KMS-11 (cell line): Measurements from ENCODE around the gene TMEM222.

Experiments
- H2AFZ ChIP-seq: fragments of 200-600 bp; sonication (generic); 2 replicates; pipeline ENCODE4 v1.6.1; 2016; ENCODE audit warnings: antibody characterized with exemption, mixed run types, low read depth
- H3K27ac ChIP-seq: fragments of 200-600 bp; sonication (generic); 2 replicates; pipeline ENCODE4 v1.6.1; 2016; ENCODE audit warnings: mild to moderate bottlenecking, mixed run types
- H3K27me3 ChIP-seq: fragments of 200-600 bp; sonication (generic); 2 replicates; pipeline ENCODE4 v1.6.1; 2017; ENCODE audit warnings: mild to moderate bottlenecking, low read depth, mixed run types, moderate library complexity; ENCODE audit not compliant: insufficient read depth
- H3K36me3 ChIP-seq: fragments of 200-600 bp; sonication (generic); 2 replicates; pipeline ENCODE4 v1.6.1; 2017; ENCODE audit warnings: mild to moderate bottlenecking, mixed run types; ENCODE audit not compliant: insufficient read depth
- H3K4me1 ChIP-seq: fragments of 200-600 bp; sonication (generic); 2 replicates; pipeline ENCODE4 v1.6.1; 2016; ENCODE audit warnings: mild to moderate bottlenecking, low read depth, mixed run types; ENCODE audit not compliant: poor library complexity, severe bottlenecking
- H3K4me2 ChIP-seq: fragments of 200-600 bp; sonication (generic); 2 replicates; pipeline ENCODE4 v1.7.0; 2016; ENCODE audit warnings: mild to moderate bottlenecking, mixed run types
- H3K4me3 ChIP-seq: fragments of 200-600 bp; sonication (generic); IDR thresholded peaks from 2 replicates; pipeline ENCODE4 v1.6.1; 2017; ENCODE audit warnings: low read depth, low read length, mixed read lengths; ENCODE audit not compliant: insufficient read depth
- H3K79me2 ChIP-seq: fragments of 200-600 bp; sonication (generic); 2 replicates; pipeline ENCODE4 v1.6.1; 2016; ENCODE audit warnings: low read depth, mixed run types; ENCODE audit not compliant: insufficient read depth
- H3K9ac ChIP-seq: fragments of 200-600 bp; sonication (generic); 2 replicates; pipeline ENCODE4 v1.6.1; 2016; ENCODE audit warnings: mild to moderate bottlenecking, mixed run types
- H4K20me1 ChIP-seq: fragments of 200-600 bp; sonication (generic); 2 replicates; pipeline ENCODE4 v1.6.1; 2016; ENCODE audit warnings: mild to moderate bottlenecking, mixed run types; ENCODE audit not compliant: insufficient read depth
- CTCF ChIP-seq: fragments of 200-600 bp; sonication (generic); conservative IDR thresholded peaks from 2 replicates; pipeline ENCODE4 v1.6.1; 2017; ENCODE audit warnings: low read depth, mild to moderate bottlenecking, antibody characterized with exemption, low read length, moderate library complexity, mixed read lengths

Gene TMEM222

GRCh38 chr1:27363766-27364695 lies 42.1 kb downstream of the TMEM222 start:
- Histone ChIP-seq H3K9ac (no peak overlapping the region), H3K4me1 (peaks cover 17% of the 10 kb centered on the region), H3K27ac (no peak overlapping the region), H4K20me1 (no peaks in the 10 kb centered on the region), H2AFZ (no peak overlapping the region), H3K27me3 (no peaks in the 10 kb centered on the region), H3K4me2 (no peak overlapping the region), H3K4me3 (no peak overlapping the region), H3K36me3 (no peaks in the 10 kb centered on the region), H3K79me2 (no peaks in the 10 kb centered on the region)
- no peak for TF ChIP-seq CTCF

- Histone ChIP-seq H3K27ac (no peak overlapping the region), H3K36me3 (no peaks in the 10 kb centered on the region), H4K20me1 (no peaks in the 10 kb centered on the region), H3K4me3 (peak overlapping the region; percentile 22), H3K4me2 (peak overlapping the region; percentile 78), H3K79me2 (no peaks in the 10 kb centered on the region), H3K9ac (no peak overlapping the region), H3K27me3 (no peaks in the 10 kb centered on the region), H3K4me1 (peaks cover 17% of the 10 kb centered on the region), H2AFZ (peak overlapping the region; percentile 100)
- TF ChIP-seq CTCF: no peak
Measured at GRCh38 chr1:27364696-27365371, 42.9 kb downstream of the TMEM222 start.

GRCh38 chr1:27365372-27366112 lies 43.6 kb downstream of the TMEM222 start:
- H3K27ac ChIP-seq: no peak overlapping the region
- no peak for TF ChIP-seq CTCF
- H3K27me3 ChIP-seq: no peaks in the 10 kb centered on the region
- H3K4me1 ChIP-seq: peaks cover 17% of the 10 kb centered on the region
- peak overlapping the region; percentile 78 for H3K4me2 ChIP-seq
- no peaks in the 10 kb centered on the region for H3K36me3 ChIP-seq
- peak overlapping the region; percentile 22 for H3K4me3 ChIP-seq
- peak overlapping the region; percentile 35; the same call in 1 of the 2 replicates for H3K9ac ChIP-seq
- no peaks in the 10 kb centered on the region for H4K20me1 ChIP-seq
- H3K79me2 ChIP-seq: no peaks in the 10 kb centered on the region
- H2AFZ ChIP-seq: peak overlapping the region; percentile 100

- H4K20me1 ChIP-seq: no peaks in the 10 kb centered on the region
- peak overlapping the region; percentile 35 for H3K4me3 ChIP-seq
- TF ChIP-seq CTCF: no peak
- H3K4me1 ChIP-seq: peaks cover 17% of the 10 kb centered on the region
- H3K36me3 ChIP-seq: no peaks in the 10 kb centered on the region
- H2AFZ ChIP-seq: peak overlapping the region; percentile 100
- no peak overlapping the region for H3K27ac ChIP-seq
- no peaks in the 10 kb centered on the region for H3K27me3 ChIP-seq
- H3K4me2 ChIP-seq: peak overlapping the region; percentile 78
- H3K79me2 ChIP-seq: no peaks in the 10 kb centered on the region
- peak overlapping the region; percentile 35; the same call in 1 of the 2 replicates for H3K9ac ChIP-seq
Measured at GRCh38 chr1:27366113-27366410, 44.1 kb downstream of the TMEM222 start.
